DOHH2 (cell line): ENCODE data around the gene PCARE.

ENCODE experiments used
- EZH2phosphoT487 ChIP-seq: fragments of 200-600 bp; sonication (generic); IDR thresholded peaks from 2 replicates; pipeline ENCODE4 v1.6.1; 2017; ENCODE audit warnings: borderline replicate concordance, mild to moderate bottlenecking, antibody characterized with exemption, low read length, moderate library complexity, mixed read lengths
- TF ChIP-seq, protein P1 (sequence below): fragments of 200-600 bp; sonication (generic); IDR thresholded peaks from one replicate; pipeline ENCODE4 v1.5.1; 2014; ENCODE audit warnings: antibody characterized with exemption, mild to moderate bottlenecking, low read depth, low read length; ENCODE audit not compliant: poor library complexity, severe bottlenecking

DNA sequence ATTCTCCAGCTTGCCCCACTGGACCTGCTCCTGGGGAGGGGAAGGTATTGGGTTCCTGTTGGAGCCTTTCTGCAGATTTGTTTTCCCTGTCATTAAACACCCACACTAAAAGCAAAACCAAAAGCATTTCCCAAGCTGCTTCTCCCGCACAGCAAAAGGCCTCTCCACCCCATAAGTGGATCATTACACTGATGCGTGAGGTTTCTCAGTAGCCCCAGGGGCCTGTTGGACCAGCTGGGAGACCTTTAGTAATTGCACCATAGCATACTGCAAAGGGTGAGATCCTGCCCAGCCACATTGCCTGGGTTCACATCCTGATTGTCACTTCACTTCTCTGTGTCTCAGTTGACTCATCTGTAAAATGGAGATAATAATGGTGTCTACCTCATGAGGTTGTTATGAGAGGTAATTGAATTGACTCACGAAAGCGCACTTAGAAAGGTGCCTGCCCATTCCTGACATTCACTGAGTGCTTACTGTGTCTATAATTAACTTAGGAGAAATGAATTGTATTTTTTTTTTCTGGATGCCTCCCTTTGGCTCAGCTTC lies 49.4 kb downstream of the PCARE start:
- TF ChIP-seq, protein P1, sequence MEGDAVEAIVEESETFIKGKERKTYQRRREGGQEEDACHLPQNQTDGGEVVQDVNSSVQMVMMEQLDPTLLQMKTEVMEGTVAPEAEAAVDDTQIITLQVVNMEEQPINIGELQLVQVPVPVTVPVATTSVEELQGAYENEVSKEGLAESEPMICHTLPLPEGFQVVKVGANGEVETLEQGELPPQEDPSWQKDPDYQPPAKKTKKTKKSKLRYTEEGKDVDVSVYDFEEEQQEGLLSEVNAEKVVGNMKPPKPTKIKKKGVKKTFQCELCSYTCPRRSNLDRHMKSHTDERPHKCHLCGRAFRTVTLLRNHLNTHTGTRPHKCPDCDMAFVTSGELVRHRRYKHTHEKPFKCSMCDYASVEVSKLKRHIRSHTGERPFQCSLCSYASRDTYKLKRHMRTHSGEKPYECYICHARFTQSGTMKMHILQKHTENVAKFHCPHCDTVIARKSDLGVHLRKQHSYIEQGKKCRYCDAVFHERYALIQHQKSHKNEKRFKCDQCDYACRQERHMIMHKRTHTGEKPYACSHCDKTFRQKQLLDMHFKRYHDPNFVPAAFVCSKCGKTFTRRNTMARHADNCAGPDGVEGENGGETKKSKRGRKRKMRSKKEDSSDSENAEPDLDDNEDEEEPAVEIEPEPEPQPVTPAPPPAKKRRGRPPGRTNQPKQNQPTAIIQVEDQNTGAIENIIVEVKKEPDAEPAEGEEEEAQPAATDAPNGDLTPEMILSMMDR = no peak
- no peak for TF ChIP-seq EZH2phosphoT487
